Neural crest cell (in vitro differentiated cells): ENCODE results near the gene NOMO2. TPM values are rescaled to one million over a fixed set of nuclear protein-coding genes. Genes with fewer than 3 reads are reported as not detected.
"Not testable (repeated sequence)": the region's sequence is repeated elsewhere in the genome, so short reads cannot be mapped to it uniquely, and the experiment has no call there.

ENCODE experiments used
- DNase-seq: peaks from one replicate; pipeline ENCODE4 v3.0.0; 2021; ENCODE audit warnings: low read depth, mixed read lengths, low spot score
- H3K27ac Mint-ChIP-seq: one replicate; pipeline ENCODE4 v1.8.0; 2021; ENCODE audit warnings: mild to moderate bottlenecking, mixed read lengths; ENCODE audit not compliant: unreplicated experiment
- H3K27me3 Mint-ChIP-seq: 2 replicates; pipeline ENCODE4 v1.8.0; 2021; ENCODE audit warnings: low read depth, mild to moderate bottlenecking, mixed read lengths
- H3K36me3 Mint-ChIP-seq: 2 replicates; pipeline ENCODE4 v1.8.0; 2021; ENCODE audit warnings: low read depth, mild to moderate bottlenecking, mixed read lengths
- H3K4me1 Mint-ChIP-seq: 2 replicates; pipeline ENCODE4 v1.8.0; 2021; ENCODE audit warnings: mixed read lengths
- H3K4me3 Mint-ChIP-seq: one replicate; pipeline ENCODE4 v1.8.0; 2021; ENCODE audit warnings: mild to moderate bottlenecking, mixed read lengths
- H3K9me3 Mint-ChIP-seq: 2 replicates; pipeline ENCODE4 v1.8.0; 2021; ENCODE audit warnings: mixed read lengths
- total RNA-seq: library from RNA; stranded (reverse); gene quantifications from 2 replicates; pipeline ENCODE4 v1.2.1, GENCODE V29; 2021

NOMO2 gene
- total RNA-seq, 1 donor from 2014 or later, result 86.7 TPM

- not testable (repeated sequence) for H3K9me3 Mint-ChIP-seq, H3K36me3 Mint-ChIP-seq
Measured at GRCh38 chr16:18492118-18492897, 69.6 kb downstream of the NOMO2 start.

GRCh38 chr16:18436025-18436424 is 125.9 kb downstream of the NOMO2 start:
- not testable (repeated sequence) for H3K4me1 Mint-ChIP-seq, H3K27ac Mint-ChIP-seq, H3K4me3 Mint-ChIP-seq, H3K36me3 Mint-ChIP-seq, H3K27me3 Mint-ChIP-seq, DNase-seq, H3K9me3 Mint-ChIP-seq

More at GRCh38 chr16:18492118-18492897, 69.6 kb downstream of the NOMO2 start:
- H3K4me3 Mint-ChIP-seq, H3K27ac Mint-ChIP-seq, H3K4me1 Mint-ChIP-seq, H3K27me3 Mint-ChIP-seq, DNase-seq: not testable (repeated sequence)

GRCh38 chr16:18415827-18416226 is 146.1 kb downstream of the NOMO2 start:
- H3K36me3 Mint-ChIP-seq, H3K4me3 Mint-ChIP-seq, H3K4me1 Mint-ChIP-seq, H3K27ac Mint-ChIP-seq, H3K27me3 Mint-ChIP-seq, DNase-seq, H3K9me3 Mint-ChIP-seq: not testable (repeated sequence)

- not testable (repeated sequence) for H3K27ac Mint-ChIP-seq, DNase-seq, H3K27me3 Mint-ChIP-seq, H3K9me3 Mint-ChIP-seq, H3K4me1 Mint-ChIP-seq, H3K4me3 Mint-ChIP-seq, H3K36me3 Mint-ChIP-seq
Measured at GRCh38 chr16:18409532-18410293, 152.2 kb downstream of the NOMO2 start.

- H3K4me3 Mint-ChIP-seq, DNase-seq, H3K27me3 Mint-ChIP-seq, H3K27ac Mint-ChIP-seq, H3K36me3 Mint-ChIP-seq, H3K9me3 Mint-ChIP-seq, H3K4me1 Mint-ChIP-seq: not testable (repeated sequence)
Measured at GRCh38 chr16:18401851-18402657, 159.8 kb downstream of the NOMO2 start.

- H3K9me3 Mint-ChIP-seq, H3K27me3 Mint-ChIP-seq, H3K4me1 Mint-ChIP-seq, H3K36me3 Mint-ChIP-seq, H3K27ac Mint-ChIP-seq, H3K4me3 Mint-ChIP-seq: not testable (repeated sequence)
- peak; percentile 4 for DNase-seq
Measured at GRCh38 chr16:18401159-18401558, 160.7 kb downstream of the NOMO2 start.

- H3K27me3 Mint-ChIP-seq, H3K4me1 Mint-ChIP-seq, H3K36me3 Mint-ChIP-seq, DNase-seq, H3K9me3 Mint-ChIP-seq, H3K4me3 Mint-ChIP-seq, H3K27ac Mint-ChIP-seq: not testable (repeated sequence)
Measured at GRCh38 chr16:18394363-18394762, 167.5 kb downstream of the NOMO2 start.

GRCh38 chr16:18387767-18388166 is 174.1 kb downstream of the NOMO2 start:
- not testable (repeated sequence) for H3K4me1 Mint-ChIP-seq, H3K36me3 Mint-ChIP-seq, H3K9me3 Mint-ChIP-seq, H3K4me3 Mint-ChIP-seq, DNase-seq, H3K27ac Mint-ChIP-seq, H3K27me3 Mint-ChIP-seq

- not testable (repeated sequence) for H3K27me3 Mint-ChIP-seq, H3K27ac Mint-ChIP-seq, H3K4me1 Mint-ChIP-seq, DNase-seq, H3K36me3 Mint-ChIP-seq, H3K4me3 Mint-ChIP-seq, H3K9me3 Mint-ChIP-seq
Measured at GRCh38 chr16:18386517-18386916, 175.4 kb downstream of the NOMO2 start.

- H3K36me3 Mint-ChIP-seq, DNase-seq, H3K27ac Mint-ChIP-seq, H3K4me1 Mint-ChIP-seq, H3K9me3 Mint-ChIP-seq, H3K4me3 Mint-ChIP-seq, H3K27me3 Mint-ChIP-seq: not testable (repeated sequence)
Measured at GRCh38 chr16:18385285-18385684, 176.6 kb downstream of the NOMO2 start.

GRCh38 chr16:18384869-18385268 is 177.0 kb downstream of the NOMO2 start:
- H3K27ac Mint-ChIP-seq, H3K9me3 Mint-ChIP-seq, H3K4me3 Mint-ChIP-seq, H3K27me3 Mint-ChIP-seq, H3K36me3 Mint-ChIP-seq, DNase-seq, H3K4me1 Mint-ChIP-seq: not testable (repeated sequence)

GRCh38 chr16:18384098-18384636 is 177.7 kb downstream of the NOMO2 start:
- H3K27ac Mint-ChIP-seq, H3K36me3 Mint-ChIP-seq, DNase-seq, H3K4me3 Mint-ChIP-seq, H3K27me3 Mint-ChIP-seq, H3K9me3 Mint-ChIP-seq, H3K4me1 Mint-ChIP-seq: not testable (repeated sequence)

- DNase-seq, H3K4me1 Mint-ChIP-seq, H3K36me3 Mint-ChIP-seq, H3K27me3 Mint-ChIP-seq, H3K4me3 Mint-ChIP-seq, H3K27ac Mint-ChIP-seq, H3K9me3 Mint-ChIP-seq: not testable (repeated sequence)
Measured at GRCh38 chr16:18382696-18383095, 179.2 kb downstream of the NOMO2 start.
